NOMO-1 treated with DMSO at 0.1 percent for 48 hours (cell line): ENCODE results near the gene OVOL1.
A peak's percentile ranks its signal among the peaks of the same experiment; 100 is the strongest.

Experiments used
- DNase-seq: peaks from one replicate; lab custom pipeline; 2025; ENCODE audit not compliant: unreplicated experiment; lab: John Stamatoyannopoulos, UW

The OVOL1 gene

DNA sequence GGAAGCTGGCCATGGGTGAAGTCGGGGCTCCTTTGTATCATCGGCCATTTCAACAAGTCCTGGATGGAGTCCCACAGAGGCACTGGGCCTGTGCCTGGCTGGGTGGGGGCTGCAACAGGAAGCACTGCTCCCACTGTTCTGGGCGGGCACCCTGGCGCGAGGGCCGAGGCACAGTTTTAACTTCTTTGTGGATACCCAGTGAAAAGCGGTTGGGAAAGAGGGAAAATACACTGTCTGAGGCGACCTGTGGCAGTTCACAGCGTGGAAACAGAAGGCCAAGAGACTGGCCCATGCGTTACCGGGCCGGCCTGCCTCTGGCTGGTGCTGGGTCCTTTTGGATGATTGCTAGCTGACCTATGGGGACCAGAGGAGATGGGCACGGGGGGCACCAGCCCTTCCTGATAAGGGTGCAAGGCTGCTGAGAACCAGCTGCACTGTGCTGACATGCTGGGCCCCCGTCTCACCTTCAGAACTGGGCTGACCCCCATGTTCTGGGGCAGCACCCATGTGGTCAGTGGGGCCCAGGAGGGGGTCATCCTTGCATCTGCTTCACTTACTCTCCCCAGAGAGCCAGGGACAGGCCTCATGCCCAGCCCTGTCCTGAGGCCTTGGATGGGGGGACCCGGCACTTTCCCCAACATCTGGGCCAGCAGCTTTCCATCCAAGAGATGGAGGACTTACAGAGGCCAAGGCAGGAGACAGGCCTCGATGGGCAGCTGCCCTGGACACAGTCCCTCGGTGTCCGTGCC is 4.2 kb downstream of the OVOL1 start:
- DNase-seq: no peak

DNA sequence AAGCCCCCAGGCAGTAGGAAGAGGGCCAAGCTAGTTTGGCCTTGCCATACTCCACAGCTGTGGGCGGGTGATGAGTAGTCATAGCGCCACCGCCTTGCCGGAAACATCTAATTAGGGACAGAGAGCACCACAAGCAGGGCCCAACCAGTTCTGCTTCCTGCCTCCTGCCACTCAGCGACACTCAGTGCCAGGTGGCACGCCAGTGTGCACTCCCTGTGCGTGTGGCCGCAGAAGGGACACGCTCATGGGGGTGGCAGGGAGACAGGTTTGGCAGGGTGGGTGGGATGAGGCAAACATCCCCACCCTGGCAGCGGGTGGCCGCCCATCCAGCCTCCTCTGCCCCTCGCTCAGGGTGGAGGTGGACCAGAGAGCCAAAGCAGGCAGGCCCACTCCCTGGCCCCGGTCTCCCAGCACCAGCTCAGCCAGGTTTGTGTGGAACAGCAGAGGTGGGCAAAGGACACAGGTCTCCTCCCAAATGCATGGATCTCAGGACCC is 4.9 kb downstream of the OVOL1 start:
- peak; percentile 91 for DNase-seq

DNA sequence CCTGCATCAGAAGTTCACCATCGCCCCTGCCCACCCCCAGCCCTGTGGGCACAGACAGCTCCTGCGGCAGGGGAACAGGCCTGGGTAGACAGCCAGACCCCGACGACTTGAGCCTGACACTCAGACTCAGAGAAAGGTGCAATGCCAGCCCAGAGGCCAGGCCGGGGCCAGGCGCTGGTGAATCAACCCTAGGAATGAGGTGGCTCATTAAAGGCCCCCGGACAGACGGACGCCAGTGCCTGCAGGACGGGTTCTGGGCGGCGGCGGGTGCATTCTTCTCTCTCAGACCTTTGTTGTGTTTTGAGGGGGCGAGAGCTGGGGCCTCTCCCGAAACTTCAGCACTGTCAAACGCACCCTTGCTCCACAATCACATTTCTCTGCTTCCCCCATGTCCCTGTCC is 5.6 kb downstream of the OVOL1 start:
- no peak for DNase-seq

DNA sequence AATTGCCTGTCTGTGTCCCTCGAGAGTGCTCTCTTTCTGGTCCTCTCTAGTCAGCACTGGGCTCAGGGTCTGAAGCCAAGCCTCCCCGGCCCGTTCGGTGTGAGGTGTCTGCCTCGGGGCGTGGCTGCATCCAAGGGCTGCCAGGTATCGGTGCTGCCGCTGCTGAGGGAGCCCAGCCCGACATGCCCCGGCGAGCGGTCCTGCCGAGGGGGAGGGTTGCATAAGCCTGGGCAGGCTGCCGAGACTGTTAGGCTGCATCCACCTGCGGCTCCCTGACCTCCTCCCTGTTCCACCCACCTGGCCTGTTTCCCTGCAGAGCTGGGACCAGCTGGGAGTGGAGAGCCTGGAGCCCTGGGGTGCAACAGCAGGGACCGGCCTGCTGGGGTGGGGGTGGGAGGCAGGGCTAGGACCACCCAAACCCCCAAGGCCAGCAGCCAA is 6.3 kb downstream of the OVOL1 start:
- no peak for DNase-seq

DNA sequence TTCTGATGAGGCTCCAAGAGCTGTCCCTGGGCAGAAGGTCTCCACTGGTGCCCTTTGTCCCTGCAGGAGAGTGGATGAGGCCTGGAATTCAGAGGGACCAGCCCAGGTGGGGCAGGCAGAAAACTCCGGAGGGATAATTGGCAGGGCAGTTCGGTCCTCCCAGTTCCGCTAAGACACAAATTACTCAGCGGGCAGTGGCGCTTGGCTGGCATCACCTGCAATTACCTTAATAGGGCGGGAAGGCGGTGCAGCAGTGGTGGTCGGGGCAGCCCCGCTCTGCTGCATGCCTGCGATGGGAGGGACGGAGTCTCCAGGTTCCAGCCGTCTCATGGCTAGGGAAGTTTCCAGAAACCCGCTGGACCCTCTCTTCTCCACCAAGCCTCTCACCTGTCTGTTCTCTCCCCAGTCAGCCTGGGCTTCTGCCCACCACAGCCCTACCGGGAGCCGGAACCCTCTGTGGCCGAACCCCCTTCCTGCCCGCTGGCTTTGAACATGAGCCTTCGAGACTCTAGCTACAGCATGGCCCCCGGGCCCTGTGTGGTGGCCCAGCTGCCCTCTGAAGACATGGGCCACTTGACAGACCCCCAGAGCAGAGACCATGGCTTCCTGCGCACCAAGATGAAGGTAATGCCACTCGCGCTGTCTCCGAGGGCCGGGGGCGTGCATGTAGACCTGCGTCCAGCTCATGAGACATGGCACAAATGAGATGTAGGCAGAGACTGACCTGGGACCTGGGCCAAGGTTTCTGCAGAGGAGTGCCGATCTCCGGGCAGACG is 7.0 kb downstream of the OVOL1 start:
- DNase-seq: no peak

DNA sequence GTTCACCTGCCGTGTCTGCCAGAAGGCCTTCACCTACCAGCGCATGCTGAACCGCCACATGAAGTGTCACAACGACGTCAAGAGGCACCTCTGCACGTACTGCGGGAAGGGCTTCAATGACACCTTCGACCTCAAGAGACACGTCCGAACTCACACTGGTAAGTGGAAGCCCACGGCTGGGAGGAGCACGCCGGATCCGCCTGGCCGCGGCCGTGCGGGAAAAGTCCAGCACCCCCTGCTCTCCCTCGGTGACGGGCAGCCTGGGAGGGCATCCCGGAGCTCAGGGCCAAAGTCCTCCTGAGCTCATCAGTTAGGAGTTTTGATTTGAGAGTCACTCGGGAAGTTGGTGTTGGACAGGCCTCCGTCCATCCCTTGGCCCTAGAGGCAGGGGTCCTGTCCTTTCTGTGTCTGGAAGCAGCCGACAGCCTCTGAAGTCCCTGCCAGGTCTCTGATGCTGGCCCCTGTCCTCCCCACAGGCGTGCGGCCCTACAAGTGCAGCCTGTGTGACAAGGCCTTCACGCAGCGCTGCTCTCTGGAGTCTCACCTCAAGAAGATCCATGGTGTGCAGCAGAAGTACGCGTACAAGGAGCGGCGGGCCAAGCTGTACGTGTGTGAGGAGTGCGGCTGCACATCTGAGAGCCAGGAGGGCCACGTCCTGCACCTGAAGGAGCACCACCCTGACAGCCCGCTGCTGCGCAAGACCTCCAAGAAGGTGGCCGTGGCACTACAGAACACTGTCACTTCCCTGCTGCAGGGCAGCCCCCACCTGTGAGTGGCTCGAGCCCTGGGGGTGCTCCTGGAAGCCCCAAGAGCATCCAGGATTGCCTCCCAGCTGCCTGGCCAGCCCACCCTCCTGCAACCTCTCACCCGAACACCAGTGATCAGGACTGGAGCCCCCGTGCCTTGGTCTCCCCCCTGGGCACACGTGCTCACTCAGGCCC is 8.0 kb downstream of the OVOL1 start:
- DNase-seq: no peak

DNA sequence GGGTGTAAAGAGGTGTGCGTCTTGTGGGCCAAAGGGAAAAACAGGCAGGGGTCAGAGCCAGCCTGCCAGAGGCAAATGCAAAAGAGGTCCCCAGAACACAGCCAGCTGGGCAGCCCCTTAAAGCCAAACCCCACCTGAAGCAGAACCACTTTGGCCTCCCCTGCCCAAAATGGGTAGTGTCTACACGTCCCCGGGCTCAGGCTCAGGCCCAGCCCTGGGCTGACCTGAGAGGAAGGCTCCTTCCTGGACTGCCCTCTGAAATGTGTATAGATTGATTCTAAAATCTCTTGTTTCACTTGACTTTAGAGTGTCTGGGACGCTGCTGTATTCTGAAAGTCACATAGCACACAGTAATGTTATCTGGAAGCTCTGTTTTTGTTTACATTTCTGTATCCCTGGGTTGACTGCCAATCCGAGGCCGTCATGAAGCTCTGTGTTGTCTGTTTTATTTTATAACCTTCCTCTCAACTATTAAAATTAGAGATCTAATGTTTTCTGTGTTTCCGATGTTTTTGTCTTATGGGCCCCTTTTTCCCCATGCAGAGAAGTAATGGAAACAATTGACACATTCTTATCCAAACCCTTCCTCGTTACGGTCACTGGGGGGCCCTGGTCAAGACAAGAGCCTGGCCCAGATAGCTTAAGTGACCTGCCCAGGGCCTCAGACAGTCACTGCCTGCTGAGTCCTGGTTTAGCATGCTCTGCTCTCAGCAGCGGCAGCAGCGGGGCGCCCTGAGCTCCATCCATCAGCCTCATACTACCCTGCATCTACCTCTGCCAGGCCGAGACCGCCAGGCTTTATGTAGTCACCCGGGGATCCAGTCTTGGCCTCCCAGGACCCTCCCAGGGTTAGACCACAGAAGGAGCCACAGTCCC is 10.1 kb downstream of the OVOL1 start:
- no peak for DNase-seq

DNA sequence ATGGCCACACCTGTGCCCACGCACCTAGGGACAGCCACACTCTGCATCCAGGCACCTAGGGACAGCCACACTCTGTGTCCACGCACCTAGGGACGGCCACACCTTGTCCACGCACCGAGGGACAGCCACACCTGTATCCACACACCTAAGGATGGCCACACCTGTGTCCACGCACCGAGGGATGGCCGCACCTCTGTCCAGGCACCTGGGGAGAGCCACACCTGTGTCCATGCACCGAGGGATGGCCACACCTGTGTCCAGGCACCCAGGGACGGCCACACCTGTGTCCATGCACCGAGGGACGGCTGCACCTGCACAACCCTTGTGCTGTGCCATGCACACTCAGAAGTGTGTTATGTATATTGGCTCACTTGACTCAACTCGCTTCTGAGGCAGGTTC is 10.8 kb downstream of the OVOL1 start:
- no peak for DNase-seq

DNA sequence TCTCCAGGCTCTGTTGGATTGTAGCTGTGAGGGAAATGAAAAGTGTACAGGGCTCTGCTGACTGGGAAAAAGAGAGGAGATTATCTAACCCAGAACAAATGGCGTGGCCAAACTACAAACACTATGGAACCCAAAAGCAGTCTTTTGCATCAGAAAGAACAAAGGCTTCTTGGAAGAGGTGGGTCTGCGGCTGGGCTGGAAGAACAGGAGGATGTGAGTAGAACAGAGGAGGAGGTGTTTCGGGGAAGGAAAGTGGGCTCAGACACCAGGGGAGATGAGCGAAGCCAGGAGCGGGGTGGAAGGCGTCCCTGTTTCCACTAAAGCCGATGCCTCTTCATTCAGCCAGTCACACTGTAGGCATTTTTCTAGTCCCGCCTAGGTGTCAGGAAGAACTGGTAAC is 12.0 kb downstream of the OVOL1 start:
- DNase-seq: no peak

DNA sequence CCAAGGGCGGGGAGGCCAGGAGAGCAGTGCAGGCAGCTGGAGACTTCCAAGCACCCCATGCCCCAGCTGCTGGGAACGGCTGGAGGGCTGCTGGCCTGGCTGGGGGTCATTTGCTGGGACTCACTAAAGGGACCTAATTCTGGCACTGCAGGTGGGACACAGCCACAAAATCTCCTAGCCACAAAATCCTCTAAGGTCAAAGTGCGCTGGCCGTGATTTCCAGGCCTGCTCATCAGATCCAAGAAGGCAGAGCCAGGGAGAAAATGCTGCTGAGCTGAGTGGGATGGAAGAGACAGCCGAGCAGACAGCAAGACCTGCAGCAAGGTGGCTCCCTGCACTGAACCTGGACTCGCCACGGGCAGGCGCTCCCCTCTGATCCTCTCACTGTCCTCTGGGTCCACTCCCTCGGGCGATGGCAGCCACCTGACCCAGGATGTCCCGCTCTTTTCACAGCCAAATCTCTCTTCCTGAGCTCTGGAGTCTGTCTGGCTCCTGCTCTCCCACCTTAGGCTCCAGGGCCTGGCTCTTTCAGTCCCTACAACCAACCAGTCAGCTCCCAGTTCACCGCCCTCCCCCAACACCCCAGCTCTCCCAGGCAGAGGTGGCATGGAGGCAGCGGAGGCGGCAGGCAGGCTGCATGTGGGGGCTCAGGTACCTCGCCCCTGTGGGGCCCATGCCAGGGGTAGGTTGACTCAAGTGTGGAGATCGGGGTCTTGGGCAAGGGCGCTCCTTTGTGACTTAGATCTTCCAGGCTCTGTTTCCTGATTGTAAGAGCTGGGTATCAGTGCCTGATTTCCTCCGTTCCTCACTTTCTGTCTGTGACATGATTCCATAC is 14.5 kb downstream of the OVOL1 start:
- no peak for DNase-seq

DNA sequence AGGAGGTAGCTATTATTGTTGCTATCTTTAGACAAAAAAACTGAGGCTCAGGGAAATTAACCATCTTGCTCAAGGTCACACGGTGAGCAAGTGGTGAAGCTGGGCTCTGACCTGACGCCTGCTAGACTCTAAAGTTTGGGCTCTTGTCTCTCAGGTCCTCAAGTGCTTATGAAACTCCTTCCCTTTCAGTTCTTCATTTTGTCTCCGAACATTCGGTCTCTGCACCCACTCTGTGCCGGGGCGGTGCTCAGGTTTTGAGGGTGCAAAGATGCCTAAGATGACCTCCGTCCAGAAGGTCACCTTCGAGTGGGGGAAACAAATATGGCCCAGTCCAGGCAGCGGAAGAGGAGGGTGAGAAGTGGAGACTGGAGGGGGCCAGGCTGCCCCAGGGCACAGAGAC is 16.0 kb downstream of the OVOL1 start:
- peak; percentile 66 for DNase-seq

DNA sequence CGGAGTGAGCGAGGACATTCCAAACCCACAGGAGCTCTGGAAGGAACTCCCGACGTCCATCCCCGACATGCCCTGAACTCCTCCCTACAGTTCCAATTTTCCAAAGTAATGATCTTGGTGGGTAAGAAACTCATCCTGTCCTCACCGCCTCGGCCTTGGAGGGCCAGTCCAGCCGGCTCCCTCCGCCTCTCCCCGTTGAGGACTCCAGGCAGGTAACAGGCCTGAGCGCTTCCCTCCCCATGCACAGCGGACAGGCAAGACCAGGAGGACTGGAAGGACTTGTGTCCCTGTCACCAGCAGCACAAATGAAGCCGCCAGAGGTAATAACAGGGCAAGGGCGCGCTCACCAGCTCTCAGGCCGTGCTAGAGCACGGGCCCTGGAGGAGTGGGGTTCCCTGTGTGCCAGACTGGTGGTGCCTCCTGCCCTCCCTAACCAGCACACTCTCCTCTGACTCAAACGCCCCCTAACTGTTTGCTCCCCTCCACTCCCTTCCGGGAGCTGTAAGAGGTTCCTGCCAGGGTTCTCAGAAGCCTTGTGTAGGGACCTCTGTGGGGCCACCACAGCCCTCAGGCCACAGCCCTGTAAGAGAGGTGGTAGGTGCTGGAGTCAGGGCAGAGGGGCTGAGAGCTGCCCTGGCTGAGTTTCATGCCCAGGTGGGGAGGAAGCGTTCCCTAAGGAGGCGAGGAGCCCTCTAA is 17.1 kb downstream of the OVOL1 start:
- DNase-seq: no peak

DNA sequence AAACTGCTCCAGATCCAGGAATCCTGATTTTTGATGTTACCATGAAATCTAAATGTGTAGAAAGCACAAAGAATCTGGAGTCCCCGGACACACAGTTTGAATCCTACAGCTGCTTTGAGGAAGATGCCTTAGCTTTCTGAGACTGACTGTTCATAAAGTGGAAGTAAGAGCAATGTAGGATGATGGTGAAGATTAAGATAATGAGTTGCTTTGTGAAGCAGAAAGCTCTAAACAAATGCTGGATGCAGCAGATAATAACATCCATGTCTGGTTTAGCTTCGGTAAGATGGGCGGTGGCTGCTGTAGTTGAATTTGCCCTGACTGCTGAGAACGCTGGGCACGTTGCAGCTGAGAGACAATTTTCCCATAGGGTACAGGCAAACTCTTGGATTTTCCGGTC is 20.1 kb downstream of the OVOL1 start:
- peak; percentile 14 for DNase-seq

DNA sequence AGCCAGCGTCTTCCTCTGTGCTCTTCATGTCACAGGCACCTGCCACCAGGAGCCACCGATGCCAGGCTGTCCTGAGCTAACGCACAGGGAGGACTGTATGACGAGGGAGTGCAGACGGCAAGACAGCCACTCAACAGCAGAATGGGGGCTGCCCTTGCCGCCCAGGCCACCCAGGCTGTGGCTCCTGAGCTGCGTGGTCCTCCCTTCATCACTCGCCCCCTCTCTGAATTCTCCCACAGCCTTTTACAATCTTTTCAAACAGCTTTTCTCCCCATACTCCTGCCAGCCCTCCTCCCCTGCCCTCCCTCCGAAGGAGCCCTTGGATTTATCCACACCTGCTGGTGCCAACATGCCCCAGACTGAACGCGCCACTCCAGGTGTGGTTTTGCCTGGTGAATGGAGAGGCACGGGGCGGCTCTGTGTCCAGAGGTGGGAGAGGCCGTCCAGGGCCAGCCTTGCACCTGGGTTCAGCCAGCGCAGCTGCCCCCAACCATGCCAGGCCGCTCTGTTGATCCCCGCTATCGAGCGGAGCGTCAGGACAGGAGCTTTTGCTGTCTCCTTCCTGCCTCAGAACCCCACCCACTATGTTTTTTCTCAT is 22.0 kb downstream of the OVOL1 start:
- DNase-seq: no peak

DNA sequence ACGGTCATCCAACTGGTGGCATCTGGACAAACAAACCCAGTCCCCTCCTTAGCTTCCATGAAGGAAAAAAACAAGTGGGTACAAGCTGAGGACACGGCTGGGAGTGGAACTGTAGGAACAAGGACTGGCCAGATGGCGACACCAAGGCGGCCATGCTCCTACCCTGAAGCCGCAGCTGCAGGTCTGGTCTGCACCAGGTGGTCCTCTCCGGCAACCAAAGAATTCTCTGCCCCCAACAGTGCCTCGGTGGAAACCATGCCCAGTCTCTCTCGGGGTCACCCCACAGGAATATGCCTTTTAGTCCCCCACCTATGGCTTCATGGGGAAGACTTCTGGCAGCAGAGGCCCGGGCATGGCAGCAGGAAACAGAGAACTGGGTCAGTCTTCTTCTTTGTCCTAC is 22.6 kb downstream of the OVOL1 start:
- no peak for DNase-seq

DNA sequence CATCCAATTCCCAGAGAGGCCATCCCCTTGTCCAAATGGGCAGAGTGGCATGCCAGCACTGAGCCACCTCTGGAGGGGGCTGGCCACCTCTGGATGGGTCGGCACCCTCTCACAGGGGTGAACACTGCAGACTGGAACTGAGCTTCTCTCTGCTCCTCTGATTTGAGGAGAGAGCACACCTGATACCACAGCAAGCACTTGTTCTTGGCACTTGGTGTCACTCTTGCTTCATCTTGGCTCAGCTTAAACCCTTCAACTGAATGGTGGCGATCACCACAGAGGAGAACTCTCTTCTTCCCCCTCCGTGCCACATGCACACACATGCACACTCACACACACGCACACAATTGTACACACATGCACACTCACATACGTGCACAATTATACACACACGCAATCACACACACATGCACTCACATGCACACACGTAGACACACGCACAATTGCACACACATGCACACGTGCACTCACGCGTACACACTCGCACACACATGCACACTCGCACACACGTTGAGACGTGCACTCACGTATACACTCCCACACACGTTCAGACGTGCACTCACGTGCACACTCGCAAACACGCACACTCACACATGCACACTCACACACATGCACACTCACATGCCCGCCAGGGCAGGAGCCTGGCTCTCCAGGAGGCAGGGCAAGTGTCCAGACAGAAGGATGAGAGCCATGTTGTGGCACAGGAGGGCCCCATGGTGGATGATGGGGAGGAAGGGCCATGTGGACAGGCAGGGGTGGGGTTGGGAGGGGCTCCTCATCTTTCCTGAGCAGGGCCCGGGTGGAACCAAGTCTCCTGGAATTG is 23.4 kb downstream of the OVOL1 start:
- DNase-seq: no peak

DNA sequence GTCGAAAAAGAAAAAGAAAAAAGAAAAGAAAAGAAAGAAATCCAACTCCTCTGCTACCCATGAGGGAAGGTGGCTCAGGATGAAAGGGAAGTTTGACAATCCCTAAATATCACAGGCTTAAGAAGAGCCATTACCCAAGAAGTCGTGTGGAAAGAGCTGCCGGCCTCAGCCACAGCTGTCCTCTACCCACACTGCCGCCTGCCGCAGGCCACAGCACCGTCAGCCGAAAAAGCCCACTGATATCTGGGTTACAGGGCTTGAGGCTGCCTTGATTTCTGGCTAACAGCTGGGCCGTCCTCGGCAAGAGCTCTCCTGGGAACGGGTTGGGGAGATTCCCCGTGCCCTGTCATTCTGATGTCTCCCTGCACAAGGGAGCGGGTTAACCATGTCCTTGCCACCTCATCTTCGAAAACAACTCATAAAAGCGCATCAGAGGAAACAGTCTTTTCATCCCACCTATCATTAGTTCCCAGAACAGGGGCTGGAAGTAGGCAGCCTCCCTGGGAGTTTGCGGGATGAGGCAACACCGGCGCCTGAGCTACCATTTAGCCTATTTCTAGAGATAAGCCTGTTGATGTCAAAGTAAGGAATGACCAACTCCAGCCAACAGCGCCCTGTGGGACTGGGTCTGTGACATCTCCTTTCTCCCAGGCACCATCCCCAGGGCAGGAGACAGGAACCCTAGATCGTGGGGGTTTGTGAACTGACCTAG is 25.1 kb downstream of the OVOL1 start:
- no peak for DNase-seq
